Measurements from ENCODE around the gene MCU.
A peak's percentile ranks its signal among the peaks of the same experiment; 100 is the strongest.
"Not testable (repeated sequence)": the region's sequence is repeated elsewhere in the genome, so short reads cannot be mapped to it uniquely, and the experiment has no call there.

The MCU gene, protein sequence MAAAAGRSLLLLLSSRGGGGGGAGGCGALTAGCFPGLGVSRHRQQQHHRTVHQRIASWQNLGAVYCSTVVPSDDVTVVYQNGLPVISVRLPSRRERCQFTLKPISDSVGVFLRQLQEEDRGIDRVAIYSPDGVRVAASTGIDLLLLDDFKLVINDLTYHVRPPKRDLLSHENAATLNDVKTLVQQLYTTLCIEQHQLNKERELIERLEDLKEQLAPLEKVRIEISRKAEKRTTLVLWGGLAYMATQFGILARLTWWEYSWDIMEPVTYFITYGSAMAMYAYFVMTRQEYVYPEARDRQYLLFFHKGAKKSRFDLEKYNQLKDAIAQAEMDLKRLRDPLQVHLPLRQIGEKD

DNA sequence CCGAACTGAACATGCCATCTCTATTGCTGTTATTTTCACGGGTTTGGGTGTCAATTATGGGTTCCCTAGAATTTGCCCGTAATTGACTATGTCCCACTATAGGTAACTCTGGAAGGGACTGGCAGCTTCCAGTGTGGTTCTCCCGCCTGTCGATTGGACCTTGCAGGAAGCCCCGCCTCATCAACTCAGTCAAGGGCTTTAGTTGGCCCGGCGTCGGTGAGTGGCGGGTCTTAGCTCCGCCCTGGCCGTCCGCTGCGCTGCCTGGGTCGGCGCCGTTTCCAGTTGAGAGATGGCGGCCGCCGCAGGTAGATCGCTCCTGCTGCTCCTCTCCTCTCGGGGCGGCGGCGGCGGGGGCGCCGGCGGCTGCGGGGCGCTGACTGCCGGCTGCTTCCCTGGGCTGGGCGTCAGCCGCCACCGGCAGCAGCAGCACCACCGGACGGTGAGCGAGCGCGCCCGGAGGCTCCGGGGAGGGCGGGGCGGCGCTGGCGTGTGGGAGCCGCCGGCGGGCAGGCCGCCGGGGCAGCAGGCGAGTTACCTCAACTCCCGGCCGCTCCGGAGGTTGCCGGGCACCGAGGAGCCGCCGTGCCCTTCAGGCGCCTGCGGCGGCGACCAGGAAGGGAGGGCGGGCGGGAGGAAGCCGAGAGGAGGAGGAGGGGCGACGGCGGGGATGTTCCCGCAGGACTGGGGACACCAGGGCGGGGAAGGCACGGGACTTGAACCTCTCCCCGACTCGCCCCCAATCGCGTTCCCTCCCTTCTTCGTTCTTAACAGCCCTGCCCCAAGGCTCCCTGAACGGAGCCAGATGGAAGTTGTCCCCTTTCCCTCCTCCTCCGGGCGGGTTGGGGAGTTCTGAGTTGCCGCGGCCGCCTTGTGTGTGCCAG, at the start of gene MCU:
Gene MCU, plus strand, starts transcription at position 281 of the 881 bp plus-strand sequence. Its CDS starts 9 bp downstream, at position 290.
- DNase-seq = peak; percentile 95

DNA sequence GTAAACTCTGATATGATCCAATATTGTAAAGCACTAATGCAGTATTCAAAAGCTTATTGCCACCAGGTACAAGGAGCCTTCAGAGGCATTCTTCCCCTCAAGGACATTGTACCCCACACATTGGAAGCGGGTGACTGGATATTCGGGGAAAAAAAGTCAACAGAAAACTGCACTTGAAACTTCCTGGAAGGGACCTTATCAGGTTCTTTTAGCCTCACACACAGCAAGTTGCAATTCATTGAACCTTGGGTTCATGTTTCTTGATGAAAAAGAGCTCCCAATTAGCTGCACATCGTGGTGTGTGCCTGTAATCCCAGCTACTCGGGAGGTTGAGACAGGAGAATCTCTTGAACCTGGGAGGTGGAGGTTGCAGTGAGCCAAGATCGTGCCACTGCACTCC, 49.6 kb upstream of the MCU start:
- DNase-seq = no peak

DNA sequence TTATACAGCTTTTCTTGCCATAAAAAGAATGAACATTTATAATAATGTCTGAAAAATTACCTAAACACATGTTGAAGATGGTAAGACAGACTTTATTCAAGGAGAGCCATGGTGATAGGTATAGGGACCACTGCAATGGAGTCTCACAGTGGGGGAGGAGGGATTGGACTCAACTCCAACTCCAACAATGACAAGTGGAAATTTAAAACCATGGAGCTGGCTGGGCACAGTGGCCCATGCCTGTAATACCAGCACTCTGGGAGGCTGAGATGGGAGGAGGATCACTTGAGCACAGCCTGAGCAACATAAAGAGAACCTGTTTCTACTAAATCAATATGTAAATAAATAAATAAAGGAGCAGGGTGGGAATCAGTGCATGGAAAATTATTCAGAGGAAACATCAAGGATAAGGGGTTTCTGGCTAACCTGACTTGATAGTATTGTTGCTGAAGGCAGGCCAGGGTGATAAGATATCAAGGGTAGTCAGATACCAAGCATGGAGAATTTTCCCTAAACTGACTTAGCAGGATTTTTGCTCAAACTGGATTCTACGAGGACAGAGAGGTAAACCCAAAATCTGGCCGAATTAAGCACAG, 46.6 kb upstream of the MCU start:
- DNase-seq = no peak

DNA sequence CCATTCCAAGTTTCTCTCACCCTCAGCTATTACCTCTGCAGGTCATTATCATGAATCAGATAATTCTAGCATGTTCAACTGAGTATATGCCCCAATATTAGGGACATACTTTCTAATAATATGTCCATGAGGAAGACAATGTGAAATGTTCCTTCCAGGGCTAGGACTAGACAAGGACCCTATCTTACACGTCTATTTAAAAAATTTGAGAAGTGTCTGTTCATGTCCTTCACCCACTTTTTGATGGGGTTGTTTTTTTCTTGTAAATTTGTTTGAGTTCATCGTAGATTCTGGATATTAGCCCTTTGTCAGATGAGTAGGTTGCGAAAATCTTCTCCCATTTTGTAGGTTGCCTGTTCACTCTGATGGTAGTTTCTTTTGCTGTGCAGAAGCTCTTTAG, 45.0 kb upstream of the MCU start:
- not testable (repeated sequence) for DNase-seq

DNA sequence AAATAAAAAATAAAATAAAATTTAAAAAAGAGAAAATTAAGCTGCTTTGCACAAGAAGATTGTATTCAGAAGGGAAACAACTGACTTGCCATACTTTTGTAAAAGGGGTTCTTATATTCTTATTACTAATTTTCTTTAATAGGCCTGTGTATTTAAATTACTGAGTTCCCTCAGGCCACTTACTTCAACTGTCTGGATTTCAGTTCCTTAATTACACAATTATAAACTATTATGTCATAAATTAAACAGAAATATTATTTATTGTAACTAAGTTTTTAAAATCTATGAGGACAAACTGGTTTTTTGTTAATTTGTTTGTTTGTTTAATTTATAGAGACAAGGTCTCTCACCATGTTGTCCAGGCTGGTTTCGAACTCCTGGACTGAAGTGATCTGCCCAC, 43.6 kb upstream of the MCU start:
- no peak for DNase-seq

DNA sequence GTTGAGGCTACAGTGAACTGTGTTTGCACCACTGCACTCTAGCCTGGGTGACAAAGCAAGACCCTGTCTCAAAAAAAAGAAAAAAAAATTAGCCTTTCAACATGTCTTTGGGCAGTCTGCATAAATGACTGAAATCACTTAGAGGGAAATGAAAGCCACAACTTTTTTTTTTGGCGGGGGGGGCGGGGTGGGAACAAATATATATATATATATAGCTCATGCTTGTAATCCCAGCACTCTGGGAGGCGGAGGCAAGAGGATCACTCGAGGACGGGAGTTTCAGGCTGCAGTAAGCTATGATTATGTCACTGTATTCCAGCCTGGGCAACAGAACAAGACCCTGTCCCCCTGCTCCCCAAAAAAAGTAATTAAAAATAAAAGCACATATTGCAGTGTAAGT, 42.7 kb upstream of the MCU start:
- DNase-seq = no peak

DNA sequence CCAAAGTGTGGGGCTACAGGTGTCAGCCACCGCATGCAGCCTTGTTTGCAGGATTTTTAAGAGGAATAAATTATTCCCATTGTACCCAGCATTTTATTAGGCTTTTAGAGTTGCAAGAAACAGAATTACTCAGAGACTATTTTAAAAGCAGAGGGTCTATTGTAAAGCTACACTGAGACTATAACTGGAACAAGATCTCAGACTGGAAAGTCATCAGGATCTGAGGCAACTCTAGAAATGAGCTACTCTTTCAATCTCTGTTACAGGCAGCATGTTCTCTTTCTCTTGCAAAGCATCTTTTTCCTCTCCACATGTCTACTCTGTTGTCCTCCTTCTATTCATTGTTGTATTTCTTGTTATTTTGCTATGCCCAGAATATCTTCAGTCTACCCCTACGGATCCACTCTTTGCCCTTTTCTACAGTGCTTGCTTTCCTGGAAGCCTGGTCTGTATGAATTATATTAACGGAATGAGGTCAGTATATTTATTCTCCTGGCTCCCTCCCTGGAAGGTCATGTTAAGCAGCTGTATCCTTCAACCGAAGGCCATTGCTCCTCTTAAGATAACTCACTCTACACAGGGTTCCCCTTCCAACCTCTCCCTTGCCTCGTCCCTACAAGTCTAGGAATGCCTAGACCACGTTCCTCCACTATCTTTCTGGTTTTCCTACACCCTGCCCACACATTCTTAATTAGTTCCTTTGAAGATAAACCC, 38.4 kb upstream of the MCU start:
- DNase-seq = no peak

DNA sequence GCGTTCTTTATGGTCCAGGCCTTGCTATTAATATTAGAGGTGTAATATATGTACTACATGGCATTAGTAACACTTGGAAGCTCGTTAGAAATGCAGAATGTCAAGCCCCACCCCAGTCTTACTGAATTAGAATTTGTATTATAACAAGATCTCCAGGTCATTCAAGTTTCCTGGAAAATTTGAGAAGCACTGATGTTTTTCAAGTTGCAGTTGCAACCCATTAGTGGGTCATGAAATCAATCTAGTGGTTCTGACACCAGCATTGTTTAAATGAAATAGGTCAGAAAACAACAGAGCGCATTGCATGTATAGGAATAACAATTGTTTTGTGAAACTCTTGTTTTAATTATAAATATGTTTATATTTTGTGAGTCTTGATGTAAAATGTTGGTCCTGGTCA, 37.2 kb upstream of the MCU start:
- no peak for DNase-seq

DNA sequence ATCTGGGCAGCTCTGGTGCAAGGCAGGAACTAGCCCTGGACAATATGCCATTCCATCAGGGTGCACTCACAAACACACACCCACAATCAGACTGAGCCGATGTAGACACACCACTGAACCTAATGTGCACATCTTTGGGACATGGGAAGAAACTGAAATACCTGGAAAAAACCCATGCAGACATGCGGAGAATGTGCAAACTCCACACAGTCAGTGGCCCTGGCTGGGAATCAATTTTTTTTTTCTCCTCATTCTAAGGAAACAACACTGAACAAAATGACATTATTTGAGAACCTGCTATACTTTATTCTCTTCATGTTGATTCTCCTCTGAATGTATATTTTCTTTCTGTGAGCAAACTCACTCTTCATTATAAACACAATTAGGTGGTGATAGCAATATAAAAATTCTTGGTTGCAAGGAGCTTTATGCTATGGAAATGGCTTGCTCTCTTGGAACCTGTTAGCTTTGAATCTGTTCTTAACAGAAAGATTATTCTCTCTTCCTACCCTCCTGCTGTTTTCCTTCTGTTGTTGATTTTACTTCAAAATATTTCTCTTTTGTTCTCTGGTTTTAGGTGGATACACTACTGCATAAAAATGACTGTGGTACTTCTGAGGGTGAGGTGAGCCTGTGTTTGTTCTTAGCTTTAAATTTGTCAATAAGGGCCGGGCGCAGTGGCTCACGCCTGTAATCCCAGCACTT, 33.1 kb upstream of the MCU start:
- DNase-seq = no peak

DNA sequence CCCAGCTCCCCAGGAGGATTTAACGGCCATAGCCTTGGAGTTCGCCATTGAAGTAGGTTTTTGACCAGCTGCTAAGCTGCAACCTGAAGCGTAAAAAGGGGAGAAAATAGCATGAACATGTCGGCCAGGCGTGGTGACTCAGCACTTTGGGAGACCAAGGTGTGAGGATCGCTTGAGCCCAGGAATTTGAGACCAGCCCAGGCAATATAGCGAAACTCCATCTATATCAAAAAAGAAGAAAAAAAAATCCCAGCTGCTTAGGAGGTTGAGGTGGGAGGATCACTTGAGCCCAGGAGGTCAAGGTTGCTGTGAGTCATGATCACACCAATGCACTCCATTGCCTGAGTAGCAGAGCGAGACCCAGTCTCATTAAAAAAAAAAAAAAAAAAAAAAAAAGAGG, 32.2 kb upstream of the MCU start:
- no peak for DNase-seq

DNA sequence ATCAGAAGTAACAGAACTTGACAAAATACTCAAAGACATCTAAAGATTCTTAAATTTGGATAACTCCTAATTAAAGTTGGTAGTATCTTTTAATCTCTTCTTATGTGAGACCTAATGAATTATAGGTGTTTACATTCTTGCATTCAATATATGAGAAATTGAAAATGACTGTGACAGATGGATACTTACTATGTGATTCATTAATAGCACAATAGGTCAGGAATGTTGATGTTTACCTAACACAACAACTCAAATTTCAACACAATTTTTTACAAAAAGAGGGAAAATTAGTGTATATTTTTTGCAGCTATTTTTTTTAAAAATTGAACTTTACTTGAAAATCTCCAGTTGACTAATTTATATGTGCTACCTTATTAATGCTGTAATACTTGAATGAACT, 31.7 kb upstream of the MCU start:
- no peak for DNase-seq

DNA sequence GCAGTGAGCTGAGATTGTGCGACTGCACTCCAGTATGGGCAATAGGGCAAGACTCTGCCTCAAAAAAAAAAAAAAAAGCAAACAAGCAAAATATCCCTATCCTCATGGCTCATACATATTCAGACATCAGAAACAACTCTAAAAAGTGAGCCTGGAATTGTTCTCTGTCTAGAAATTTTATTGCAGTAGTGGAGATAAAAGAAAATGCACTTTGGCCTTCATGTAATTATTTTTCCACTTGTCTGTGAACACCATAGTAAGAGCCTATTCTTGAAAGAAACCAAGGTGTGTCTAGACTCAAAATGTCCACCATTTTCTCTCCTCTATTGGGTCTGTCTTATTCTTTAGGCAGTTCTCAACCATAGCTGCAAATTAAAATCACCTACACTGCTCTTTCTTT, 30.5 kb upstream of the MCU start:
- DNase-seq = no peak

DNA sequence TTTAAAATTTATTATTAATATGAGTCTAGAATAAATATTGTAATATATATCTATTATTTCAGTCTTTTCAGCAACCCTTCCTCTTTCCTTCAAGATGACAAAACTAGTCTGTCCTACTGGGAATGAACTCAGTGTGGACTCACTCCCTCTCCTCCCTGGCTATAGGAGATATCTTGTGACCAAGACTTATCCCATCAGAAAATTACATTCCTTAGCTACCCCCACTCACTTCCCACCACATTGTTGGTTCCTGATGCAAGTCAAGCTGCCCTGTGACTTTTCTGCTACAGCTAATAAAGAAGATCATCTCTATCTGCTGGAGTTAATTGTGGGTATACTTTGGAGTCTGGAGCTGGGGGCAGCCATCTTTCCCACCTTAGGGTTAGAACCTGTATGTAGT, 28.0 kb upstream of the MCU start:
- no peak for DNase-seq

DNA sequence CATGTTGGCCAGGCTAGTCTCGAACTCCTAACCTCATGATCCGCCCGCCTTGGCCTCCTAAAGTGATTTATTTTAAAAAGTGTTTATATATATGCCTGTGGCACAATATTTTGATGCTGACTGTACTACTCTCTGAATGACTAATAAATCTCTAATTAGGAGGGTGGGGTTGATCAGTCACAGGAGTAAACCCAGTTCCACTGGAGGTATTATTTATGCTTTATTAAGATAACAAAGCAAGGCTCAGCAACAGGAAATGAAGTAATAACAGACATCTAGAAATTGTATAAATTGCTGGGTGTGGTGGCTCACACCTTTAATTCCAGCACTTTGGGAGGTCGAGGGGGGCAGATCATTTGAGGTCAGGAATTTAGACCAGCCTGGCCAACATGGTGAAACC, 26.0 kb upstream of the MCU start:
- no peak for DNase-seq

DNA sequence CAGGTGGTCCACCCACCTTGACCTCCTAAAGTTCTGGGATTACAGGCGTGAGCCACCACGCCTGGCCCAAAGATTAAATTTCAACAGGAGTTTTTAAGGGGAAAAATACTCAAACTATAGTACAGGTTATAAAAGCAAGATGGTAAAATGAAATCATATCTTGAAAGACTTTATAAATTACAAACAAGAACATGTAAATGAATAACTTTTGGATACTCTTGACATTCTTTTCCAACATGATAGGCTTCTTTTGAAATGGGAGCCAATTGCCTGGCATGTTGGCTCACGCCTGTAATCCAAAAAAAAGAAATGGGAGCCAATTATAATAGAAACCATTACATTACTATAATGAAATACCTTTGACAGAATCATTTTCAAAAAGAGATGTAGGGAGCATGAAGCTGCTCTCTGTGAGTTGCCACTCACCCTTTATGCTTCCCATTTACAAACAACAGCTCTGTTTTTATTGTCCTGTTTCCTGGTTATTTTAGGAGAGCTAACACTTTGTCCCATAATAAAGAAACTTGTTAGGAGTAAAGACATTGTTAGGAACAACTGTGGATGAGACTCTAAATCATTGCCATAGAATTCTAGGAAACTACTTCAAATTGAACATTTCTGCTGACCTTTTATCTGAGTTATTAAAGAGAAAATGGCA, 24.6 kb upstream of the MCU start:
- DNase-seq = no peak

DNA sequence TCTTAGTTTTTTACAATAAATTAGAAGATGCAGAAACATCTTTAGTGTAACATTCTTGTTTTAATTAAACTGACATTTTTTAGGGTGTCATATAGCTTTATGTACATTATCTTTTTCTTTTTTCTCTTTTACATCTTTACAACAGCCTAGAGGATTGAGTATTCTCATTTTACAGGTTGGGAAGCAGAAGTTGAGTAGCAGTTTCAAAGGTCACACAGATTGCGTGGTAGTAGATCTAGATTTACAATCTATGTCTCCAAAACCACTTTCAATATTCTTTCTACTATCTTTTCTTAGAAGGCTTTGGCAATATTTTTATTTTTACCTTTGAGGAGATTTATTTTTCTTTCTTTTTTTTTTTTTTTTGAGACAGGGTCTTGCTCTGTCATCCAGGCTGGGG, 18.7 kb upstream of the MCU start:
- DNase-seq = no peak

DNA sequence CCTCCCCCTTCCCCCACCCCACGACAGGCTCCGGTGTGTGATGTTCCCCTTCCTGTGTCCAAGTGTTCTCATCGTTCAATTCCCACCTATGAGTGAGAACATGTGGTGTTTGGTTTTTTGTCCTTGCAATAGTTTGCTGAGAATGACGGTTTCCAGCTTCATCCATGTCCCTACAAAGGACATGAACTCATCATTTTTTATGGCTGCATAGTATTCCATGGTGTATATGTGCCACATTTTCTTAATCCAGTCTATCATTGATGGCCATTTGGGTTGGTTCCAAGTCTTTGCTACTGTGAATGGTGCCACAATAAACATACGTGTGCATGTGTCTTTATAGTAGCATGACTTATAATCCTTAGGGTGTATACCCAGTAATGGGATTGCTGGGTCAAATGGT, 17.8 kb upstream of the MCU start:
- DNase-seq = not testable (repeated sequence)

DNA sequence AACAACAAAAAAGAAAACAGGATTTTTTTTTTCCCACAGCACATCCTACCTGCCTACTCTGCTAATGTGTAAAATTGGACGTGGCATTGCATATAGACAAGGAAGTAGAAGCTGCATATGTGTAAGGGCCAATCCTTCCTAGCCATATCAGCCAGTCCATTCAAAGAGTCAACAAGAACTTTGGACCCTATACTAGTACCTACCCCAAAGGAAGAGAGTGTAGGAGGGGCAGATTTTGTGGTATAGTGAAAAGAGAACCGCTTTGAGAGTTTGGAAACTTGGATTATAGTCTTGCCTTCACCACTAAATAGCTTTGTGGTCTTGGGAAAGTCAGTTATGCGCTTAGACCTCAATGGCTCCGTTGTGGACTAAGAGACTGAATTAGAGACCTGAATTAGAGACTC, 12.1 kb upstream of the MCU start:
- DNase-seq = no peak

DNA sequence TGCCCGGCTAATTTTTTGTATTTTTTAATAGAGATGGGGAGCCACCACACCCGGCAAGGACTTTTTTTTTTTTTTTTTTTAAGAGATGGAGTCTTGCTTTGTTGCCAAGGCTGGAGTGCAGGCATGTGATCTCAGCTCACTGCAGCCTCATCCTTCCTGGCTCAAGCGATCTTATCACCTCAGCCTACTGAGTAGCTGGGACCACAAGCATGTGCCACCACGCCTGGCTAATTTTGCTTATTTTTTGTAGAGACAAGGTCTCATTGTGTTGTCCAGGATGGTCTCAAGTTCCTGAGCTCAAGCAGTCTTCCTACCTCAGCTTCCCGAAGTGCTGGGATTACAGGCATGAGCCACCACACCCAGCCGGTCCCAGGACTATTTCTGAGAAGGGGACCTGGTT, 9.3 kb upstream of the MCU start:
- no peak for DNase-seq

DNA sequence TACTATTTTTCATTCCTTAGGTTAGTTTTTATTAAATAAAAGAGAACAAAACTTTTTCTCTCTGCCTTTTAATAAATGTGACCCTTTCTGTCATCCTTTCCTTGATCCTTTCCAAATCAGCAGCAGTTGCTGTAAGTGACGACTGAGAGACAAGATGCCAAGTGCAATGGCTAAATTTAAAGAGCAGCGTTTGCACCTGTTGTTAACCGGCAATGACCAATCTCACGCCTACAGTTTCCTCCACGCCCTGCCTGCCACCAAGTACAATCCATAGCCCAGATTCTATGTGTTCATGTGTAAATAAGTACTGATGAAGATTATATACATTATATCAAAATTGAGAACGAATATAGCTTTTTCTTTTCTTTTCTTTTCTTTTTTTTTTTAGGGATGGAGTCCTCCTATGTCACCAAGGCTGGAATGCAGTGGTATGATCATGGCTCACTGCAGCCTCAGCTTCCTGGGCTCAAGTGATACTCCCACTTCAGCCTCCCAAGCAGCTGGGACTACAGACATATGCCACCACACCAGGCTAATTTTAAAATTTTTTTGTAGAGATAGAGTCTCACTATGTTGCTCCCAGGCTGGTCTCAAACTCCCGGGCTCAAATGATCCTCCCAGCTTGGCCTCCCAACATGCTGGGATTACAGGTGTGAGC, 6.5 kb upstream of the MCU start:
- no peak for DNase-seq

DNA sequence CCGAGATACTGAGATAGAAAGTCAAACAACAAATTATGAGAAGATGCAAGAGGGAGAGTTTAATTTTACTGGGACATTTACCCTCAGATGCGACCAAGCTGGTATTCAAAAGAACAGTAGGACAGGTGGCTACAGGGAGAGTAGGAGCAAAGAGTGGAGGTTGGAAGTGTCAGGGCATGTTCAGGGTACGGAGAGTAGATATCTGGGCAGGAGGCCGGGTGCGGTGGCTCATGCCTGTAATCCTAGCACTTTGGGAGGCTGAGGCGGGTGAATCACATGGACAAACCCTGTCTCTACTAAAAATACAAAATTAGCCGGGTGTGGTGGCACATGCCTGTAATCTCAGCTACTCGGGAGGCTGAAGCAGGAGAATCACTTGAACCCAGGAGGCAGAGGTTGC, 5.5 kb upstream of the MCU start:
- not testable (repeated sequence) for DNase-seq

DNA sequence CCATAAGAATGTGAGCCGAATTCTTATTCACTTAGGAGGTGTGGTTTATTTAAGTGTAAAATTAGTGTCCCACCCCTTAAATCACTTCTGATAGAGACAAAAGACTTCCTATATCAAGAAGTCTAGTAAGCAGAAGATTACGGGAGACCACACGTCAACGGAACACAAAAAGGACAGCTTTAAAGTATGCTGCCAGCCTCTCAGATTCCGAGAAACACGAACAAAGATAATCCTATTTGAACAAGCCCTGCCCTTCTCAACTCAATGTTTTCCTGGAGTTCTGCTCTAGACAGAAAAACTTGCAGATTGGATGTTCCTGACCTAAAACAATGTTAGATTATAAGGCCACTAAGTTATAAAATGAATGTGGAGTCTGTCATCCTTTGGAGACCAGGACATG, 4.9 kb upstream of the MCU start:
- DNase-seq = no peak
